HG03575 (cell line): ENCODE results near the gene CRYAA.
"Not testable (repeated sequence)": the region's sequence is repeated elsewhere in the genome, so short reads cannot be mapped to it uniquely, and the experiment has no call there.

Experiments used
- ATAC-seq: cut with Tn5 transposase; IDR thresholded peaks from one replicate; pipeline ENCODE4 v1.9.1; 2021; ENCODE audit not compliant: unreplicated experiment, insufficient number of reproducible peaks, low FRiP score; ENCODE audit errors: extremely low read depth

CRYAA gene, protein sequence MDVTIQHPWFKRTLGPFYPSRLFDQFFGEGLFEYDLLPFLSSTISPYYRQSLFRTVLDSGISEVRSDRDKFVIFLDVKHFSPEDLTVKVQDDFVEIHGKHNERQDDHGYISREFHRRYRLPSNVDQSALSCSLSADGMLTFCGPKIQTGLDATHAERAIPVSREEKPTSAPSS

GRCh38 chr21:43168708-43169107 is at the start of gene CRYAA:
Gene CRYAA (plus strand): TSS chr21:43169008. CDS start chr21:43169100, 92 bp downstream.
- not testable (repeated sequence) for ATAC-seq

GRCh38 chr21:43130094-43130493 is 38.7 kb upstream of the CRYAA start:
- not testable (repeated sequence) for ATAC-seq

DNA sequence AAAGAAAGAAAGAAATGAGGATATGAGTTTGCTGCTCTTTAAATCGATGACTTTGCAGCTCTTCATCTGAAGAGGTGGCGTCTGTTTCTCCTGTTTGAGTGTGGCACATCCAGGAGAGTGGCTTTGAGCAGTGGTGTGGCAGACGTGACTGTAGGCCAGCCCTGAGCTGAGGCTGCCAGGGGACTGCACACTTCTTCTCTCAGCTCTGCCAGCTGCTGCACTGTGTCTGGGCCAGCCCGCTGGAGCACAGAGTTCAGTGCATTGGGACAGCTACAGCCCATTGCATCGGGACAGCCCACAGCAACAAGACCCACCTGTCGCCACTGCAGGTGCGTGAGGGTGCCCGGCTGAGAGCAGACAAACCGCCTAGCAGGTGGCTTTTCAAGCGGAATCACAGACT is 34.3 kb upstream of the CRYAA start:
- ATAC-seq, result not testable (repeated sequence)

GRCh38 chr21:43138944-43139343 is 29.9 kb upstream of the CRYAA start:
- not testable (repeated sequence) for ATAC-seq

GRCh38 chr21:43141407-43141806 is 27.4 kb upstream of the CRYAA start:
- not testable (repeated sequence) for ATAC-seq

DNA sequence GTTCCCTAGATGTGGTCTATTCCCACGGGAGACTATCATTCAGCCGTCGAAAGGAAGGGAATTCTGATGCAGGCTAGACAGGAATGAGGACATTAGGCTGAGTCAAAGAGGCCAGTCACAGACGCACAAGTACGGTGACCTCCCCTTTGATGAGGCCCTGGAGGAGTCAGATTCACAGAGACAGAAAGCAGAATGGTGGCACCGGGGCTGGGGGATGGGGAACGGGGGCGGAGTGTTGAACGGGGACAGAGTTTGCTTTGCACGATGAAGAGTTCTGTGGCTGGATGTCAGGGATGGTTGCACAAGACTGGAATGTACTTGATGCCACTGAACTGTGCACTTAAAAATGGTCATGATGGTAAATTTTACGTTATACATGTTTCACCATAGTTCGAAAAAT is 22.2 kb upstream of the CRYAA start:
- ATAC-seq, result not testable (repeated sequence)

GRCh38 chr21:43147999-43148398 is 20.8 kb upstream of the CRYAA start:
- not testable (repeated sequence) for ATAC-seq

DNA sequence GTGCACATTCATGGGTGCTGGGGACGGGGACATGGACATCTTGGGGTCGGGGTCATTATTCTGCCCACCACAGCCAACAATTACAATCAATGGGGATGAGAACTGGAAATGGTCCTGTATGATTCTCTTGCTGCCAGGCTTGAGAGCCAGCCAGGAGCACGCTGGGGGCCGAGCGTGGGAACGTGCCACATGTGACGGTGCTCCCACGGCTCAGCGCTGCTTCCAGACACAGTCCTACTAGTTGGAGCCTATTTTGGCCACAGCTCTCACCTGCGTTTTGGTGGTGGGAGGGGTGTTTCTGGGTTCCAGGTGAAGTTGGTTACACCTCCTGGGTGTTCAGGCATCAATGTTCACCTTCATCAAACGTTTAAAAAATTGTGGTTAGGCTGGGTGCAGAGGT is 19.5 kb upstream of the CRYAA start:
- not testable (repeated sequence) for ATAC-seq

GRCh38 chr21:43153601-43154000 is 15.2 kb upstream of the CRYAA start:
- ATAC-seq, result not testable (repeated sequence)

DNA sequence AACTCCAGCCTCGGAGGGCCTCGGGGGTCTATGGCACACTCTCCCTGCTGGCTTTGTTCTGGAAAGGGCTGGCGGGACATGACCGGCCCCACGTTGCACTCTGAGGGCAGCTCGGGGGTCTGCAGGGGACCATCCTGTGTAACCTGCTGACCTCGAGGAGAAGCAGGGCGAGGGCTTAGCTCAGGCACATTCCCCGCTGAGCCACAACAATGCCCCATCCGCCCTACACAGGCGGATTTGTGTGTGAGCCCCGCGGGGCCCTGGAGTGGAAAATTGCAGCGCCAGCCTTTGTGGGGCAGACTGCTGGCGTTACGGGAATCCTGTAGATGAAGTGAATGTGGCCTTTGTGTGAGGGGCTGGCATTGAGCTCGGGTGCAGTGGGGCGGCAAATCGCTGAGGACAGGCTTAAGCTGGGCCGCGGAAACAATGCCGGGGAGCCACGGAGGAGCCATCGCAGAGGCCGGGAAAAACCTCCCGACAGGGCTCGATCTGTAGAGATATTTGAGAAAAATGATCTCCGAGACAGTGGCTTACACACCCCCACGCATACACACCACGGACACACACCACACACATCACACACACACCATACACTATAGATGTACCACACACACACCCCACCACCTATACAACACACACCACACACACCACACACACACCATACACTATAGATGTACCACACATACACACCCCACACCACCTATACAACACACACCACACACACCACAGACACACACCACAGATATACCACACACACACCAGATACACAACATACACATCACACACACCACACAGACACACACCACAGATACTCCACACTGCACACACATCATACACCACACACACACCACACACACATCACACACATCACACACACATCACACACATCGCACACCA is 9.3 kb upstream of the CRYAA start:
- ATAC-seq, result not testable (repeated sequence)

GRCh38 chr21:43161826-43162707 is 6.7 kb upstream of the CRYAA start:
- ATAC-seq, result not testable (repeated sequence)

- not testable (repeated sequence) for ATAC-seq
Observed at GRCh38 chr21:43162708-43163205, 6.1 kb upstream of the CRYAA start.

GRCh38 chr21:43164823-43165222 is 4.0 kb upstream of the CRYAA start:
- ATAC-seq, result not testable (repeated sequence)

DNA sequence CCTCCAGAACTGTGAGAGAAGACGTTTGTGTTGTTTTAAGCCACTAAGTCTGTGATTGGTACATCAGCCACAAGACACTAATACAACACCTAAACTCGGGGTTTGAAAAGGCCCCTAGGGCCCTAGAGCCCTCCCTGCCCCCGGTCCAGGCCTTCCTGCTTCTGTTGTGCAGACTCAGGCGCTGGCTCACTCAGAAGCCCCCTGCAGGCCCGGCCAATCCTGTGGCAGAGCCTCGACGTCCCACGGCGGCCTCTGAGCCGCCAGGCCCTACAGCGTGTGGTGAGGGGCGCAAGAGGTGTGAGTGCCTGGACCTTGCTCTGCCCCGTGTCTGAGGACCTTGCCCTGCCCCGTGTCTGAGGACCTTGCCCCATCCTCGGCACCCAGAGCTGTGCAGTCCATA is 3.1 kb upstream of the CRYAA start:
- ATAC-seq, result not testable (repeated sequence)

DNA sequence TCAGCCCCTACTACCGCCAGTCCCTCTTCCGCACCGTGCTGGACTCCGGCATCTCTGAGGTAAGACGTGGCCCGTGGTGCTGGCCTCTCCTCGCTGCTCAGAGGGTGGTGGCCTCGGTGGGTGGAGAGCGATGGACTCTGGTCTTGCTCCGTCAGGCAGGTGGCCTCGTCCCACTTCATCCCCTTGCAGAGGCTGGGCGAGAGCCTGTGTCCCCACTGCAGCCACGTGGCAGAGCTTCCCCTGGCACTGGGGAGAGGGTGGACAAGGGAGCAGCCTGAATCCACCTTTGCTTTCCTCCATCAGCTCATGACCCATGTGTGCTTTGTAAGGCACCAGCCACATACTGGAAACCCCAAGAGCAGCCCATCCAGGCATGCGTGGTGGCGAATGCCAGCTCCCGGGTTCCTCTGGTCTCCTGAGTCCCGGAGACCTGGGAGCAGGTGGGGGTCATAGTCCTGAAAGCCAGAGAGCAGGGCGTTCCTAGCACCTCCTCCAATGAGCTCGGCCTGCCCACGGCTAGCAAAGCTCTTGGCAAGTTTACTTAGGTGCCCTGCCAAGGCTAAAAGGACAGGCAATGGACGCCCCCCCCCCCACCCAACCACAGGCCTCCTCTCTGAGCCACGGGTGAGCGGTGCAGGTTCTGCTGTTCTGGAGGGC is 550 bp downstream of the CRYAA start:
- not testable (repeated sequence) for ATAC-seq

DNA sequence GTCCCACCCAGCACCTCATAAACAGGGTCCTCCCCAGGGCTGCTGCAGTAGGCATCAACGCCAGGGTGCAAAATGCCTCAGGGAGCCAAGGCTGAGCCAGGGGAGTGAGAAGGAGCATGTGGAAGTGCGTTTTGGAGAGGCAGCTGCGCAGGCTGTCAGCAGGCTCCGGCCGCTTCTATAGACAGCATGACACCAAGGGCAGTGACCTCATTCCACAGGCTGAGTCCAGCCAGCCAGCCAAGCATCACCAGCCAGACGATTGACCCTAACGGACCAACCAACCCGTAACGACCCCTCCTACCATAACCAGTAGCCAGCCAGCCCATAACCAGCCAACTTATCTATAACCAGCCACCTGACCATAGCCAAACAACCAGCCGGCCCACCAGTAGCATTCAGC is 1.1 kb downstream of the CRYAA start:
- not testable (repeated sequence) for ATAC-seq

DNA sequence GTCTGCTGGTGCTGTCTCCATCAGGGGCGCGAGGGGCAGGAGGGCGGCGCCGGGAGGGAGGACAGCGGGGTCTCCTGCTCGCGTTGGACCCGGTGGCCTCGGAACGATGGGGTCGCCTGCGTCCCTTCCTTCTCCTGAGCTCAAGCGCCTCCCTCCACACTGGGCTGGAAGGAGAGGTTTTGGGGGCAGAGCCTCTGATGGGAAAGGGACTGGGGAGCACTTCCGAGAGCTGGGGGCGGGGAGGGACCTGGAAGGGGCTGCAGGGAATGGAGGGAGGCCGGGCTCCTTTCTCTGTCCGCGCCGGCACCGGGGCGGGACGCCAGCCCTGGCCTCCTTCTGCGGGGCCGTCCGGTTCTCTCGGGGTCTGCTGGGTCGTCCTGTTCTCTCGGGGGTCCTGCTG is 4.0 kb downstream of the CRYAA start:
- not testable (repeated sequence) for ATAC-seq

DNA sequence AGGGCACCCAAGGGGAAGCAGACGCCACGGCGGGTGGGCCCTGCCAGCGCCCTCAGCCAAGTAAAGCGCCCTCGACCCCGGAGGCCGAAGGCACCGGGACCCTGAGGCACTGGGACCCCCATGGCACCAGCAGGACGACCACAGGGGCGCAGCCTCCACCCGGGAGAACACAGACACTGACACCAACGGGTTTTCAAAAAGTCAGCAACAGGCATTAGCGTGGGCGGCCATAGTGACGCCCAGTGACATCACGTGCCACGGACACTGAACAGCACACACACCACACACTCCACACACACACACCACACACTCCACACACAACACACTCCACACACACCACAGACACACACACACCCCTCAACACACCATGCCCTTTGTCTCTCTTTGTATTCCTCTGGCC is 4.6 kb downstream of the CRYAA start:
- not testable (repeated sequence) for ATAC-seq

- ATAC-seq, result not testable (repeated sequence)
Observed at GRCh38 chr21:43173930-43174329, 5.1 kb downstream of the CRYAA start.
